Endothelial cell (in vitro differentiated cells): Measurements from ENCODE around the gene PRR14L. TPM values are rescaled to one million over a fixed set of nuclear protein-coding genes. Genes with fewer than 3 reads are reported as not detected.

Experiments used
- total RNA-seq: library from RNA; stranded (reverse); fragmentation: NEBNext Ultra II Directional; extraction: Animal tissue kit (Norgen Biotek cat#: 25700); gene quantifications from one replicate; pipeline ENCODE4 v1.2.1, GENCODE V29; 2021; ENCODE audit not compliant: unreplicated experiment

Gene PRR14L
- total RNA-seq, 1 donor from 2014 or later: 76.9 TPM

Other genes starting within 250 kb of the PRR14L start
- gene PISD, start 87.9 kb downstream of the PRR14L start, total RNA-seq: 53.0 TPM
- 32.6 TPM for gene DEPDC5, start 3.9 kb upstream of the PRR14L start, total RNA-seq
- gene YWHAH, start 194.4 kb upstream of the PRR14L start, total RNA-seq: 285 TPM